Fibroblast of villous mesenchyme (primary cell): ENCODE data around the gene BTN1A1. TPM values are rescaled to one million over a fixed set of nuclear protein-coding genes. Genes with fewer than 3 reads are reported as not detected.

Experiments
- DNase-seq: peaks from one replicate; pipeline ENCODE4 v3.0.0-alpha.2; 2010; ENCODE audit warnings: low read depth
- H3K4me3 ChIP-seq: 2 replicates; pipeline ENCODE4 v1.5.1; 2011; ENCODE audit warnings: low read depth, mild to moderate bottlenecking, low read length
- CTCF ChIP-seq: IDR thresholded peaks from 2 replicates; pipeline ENCODE4 v1.5.1; 2012; ENCODE audit warnings: low read depth, mild to moderate bottlenecking, low read length; ENCODE audit not compliant: insufficient read depth
- total RNA-seq: library from RNA; depleted of rRNA; stranded (reverse); fragments of >200 nt; gene quantifications from 2 replicates; pipeline ENCODE4 v1.2.3, GENCODE V29; 2012

Gene BTN1A1
- total RNA-seq, 1 donor = not detected

- H3K4me3 ChIP-seq = peak overlapping the region; percentile 61
- peak; percentile 38 for DNase-seq
- TF ChIP-seq CTCF = no peak
These were observed 50.3 kb downstream of the BTN1A1 start for GRCh38 chr6:26550250-26550993.

GRCh38 chr6:26552205-26552604 lies 52.1 kb downstream of the BTN1A1 start:
- no peak overlapping the region for H3K4me3 ChIP-seq
- no peak for TF ChIP-seq CTCF
- no peak for DNase-seq

- DNase-seq = no peak
- TF ChIP-seq CTCF = no peak
- peak overlapping the region; percentile 75 for H3K4me3 ChIP-seq
These were observed 52.6 kb downstream of the BTN1A1 start for GRCh38 chr6:26552640-26553188.

- peak; percentile 79 for DNase-seq
- H3K4me3 ChIP-seq = peak overlapping the region; percentile 75
- no peak for TF ChIP-seq CTCF
These were observed 53.1 kb downstream of the BTN1A1 start for GRCh38 chr6:26553264-26553634.

GRCh38 chr6:26553635-26554446 lies 53.7 kb downstream of the BTN1A1 start:
- DNase-seq = peak; percentile 92
- peak overlapping the region; percentile 75 for H3K4me3 ChIP-seq
- TF ChIP-seq CTCF = no peak

- TF ChIP-seq CTCF = no peak
- H3K4me3 ChIP-seq = peak overlapping the region; percentile 75
- no peak for DNase-seq
These were observed 54.3 kb downstream of the BTN1A1 start for GRCh38 chr6:26554447-26554696.
